Measurements from ENCODE around the gene NPAS1.

Gene NPAS1

DNA sequence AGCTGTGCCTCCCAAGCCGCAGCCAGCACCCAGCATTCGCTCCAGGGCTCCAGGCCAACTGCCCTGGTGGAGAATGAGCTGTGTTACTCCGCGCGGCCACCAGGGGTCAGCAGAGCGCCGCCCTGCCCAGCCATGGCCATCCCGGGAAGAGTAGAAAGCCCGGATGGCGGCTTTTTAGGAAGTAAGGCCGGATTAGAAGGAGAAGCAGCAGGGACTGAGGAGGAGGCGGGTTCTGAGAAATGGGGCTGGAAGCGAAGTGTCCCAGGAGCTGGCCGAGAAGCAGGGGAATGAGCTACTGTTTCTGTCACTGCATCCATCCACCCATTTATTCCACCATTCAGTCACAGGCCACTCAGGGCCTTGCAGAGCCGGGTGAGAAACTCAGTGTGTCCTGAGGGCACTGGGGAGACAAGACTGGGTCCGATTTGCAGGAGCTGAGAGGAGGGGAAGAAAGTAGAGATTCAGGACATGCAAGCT, 6.6 kb upstream of the NPAS1 start:
- DNase-seq (ENCODE audit: low spot score), result peak; percentile 57

DNA sequence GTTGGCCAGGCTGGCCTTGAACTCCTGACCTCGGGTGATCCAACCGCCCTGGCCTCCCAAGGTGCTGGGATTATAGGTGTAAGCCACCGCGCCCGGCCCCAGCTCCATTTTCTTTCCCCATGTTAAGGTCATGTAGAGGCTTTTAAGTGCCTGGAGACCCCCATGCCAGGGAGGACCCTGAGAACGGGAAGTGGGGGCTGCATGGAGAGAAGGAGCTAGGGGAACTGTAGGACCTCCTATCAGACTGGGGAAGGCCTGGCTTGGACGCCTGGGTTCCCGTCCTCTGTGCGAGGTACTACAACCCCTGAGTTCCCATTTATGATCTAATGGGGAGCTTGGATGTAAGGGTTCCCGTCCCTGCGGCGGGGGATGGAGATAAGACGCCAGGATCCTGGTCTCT, 714 bp upstream of the NPAS1 start:
- DNase-seq (ENCODE audit: low spot score), result no peak

DNA sequence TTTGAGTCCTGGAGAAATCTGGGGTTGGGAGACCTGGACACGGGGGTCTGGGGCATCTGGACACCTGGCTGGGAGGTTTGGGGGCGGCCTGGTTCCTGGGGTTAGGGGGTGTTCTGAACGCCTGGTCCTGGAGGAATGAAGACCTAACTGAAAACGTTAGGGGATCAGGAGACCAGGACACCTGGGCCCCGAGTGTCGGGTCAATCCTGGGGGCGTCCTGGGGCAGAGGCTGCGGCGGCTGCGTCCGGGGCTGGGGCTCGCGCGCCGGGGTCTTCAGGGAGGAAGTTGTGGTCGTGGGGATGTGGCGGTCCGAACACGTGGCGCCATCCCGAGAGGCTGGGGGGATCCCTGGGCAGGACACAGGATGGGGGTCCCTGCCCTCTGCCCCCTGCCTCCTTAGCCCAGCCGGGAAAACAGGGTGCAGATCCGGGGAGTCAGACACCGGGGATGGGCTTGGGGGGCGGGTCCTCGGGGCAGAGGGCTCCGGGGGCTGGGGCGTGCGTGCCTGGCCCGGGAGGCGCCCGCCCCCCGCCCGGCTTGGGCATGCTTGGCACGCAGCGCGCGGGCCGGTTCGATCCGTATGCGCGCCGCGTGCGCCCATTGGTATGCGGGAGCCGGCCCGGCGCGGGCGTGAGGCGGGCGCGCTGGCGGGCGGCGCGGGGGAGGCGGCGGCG, 632 bp downstream of the NPAS1 start:
- no peak for DNase-seq (ENCODE audit: low spot score)

- DNase-seq (ENCODE audit: low spot score), result no peak
Observed at GRCh38 chr19:47020992-47021496, 1.4 kb downstream of the NPAS1 start.

DNA sequence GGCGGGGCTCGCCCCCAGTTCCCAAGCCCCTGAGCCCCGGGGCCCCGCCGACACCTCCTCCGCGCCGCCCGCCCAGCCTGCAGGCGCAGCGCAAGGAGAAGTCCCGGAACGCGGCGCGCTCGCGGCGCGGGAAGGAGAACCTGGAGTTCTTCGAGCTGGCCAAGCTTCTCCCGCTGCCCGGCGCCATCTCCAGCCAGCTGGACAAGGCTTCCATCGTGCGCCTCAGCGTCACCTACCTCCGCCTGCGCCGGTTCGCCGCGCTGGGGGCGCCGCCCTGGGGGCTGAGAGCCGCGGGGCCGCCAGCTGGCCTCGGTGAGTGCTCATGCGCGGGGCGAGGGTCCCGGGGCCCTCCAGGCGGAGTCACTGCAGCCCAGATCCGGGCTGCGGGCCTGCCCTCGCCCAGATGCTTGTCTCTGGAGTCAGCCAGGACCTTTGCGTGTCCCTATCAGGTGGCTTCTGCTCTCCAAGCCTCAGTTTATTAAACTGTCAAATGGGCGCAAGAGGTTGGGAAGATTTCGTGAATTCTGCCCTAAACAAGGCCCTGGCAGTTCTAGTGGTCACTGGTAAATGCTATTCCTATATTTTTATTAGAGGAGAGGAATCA, 2.0 kb downstream of the NPAS1 start:
- no peak for DNase-seq (ENCODE audit: low spot score)

DNA sequence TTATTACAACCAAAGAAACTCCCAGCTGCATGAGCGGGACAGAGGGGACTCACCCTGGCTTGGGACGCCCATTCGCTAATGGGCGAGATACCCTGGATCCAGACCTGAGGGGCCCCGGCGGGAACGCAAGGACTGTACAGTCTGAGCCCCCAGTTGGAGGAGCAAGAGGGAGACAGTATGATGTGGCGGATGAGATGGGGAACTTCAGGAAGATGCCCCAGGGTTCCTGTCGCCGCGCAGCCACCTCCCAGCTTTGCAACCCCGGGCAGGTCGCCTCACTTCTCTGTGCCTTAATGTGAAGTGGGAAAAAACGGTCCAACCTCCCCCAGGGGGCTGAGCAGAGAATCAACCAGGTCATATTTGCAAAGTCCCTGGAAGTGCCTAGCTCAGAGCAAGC, 2.5 kb downstream of the NPAS1 start:
- DNase-seq (ENCODE audit: low spot score), result no peak

GRCh38 chr19:47022541-47023447, 3.2 kb downstream of the NPAS1 start:
- no peak for DNase-seq (ENCODE audit: low spot score)

DNA sequence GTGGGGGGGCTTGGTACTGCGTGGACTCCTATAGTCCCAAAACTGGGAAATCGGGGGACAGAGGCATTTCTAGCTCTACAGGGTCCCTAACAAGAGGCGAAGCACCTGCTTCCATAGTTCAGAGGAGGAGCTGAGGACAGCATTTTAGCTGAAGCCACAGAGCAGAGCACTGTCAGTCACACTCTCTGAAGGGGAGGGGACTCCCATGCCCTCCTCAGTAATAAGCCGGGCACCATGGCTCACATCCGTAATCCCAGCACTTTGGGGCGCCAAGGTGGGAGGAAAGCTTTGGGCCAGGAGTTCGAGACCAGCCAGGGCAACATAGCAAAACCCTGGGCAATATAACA, 3.8 kb downstream of the NPAS1 start:
- no peak for DNase-seq (ENCODE audit: low spot score)

GRCh38 chr19:47024502-47024901, 4.9 kb downstream of the NPAS1 start:
- DNase-seq (ENCODE audit: low spot score), result no peak

GRCh38 chr19:47026156-47026555, 6.5 kb downstream of the NPAS1 start:
- DNase-seq (ENCODE audit: low spot score), result no peak

GRCh38 chr19:47026889-47027288, 7.3 kb downstream of the NPAS1 start:
- DNase-seq (ENCODE audit: low spot score), result no peak

DNA sequence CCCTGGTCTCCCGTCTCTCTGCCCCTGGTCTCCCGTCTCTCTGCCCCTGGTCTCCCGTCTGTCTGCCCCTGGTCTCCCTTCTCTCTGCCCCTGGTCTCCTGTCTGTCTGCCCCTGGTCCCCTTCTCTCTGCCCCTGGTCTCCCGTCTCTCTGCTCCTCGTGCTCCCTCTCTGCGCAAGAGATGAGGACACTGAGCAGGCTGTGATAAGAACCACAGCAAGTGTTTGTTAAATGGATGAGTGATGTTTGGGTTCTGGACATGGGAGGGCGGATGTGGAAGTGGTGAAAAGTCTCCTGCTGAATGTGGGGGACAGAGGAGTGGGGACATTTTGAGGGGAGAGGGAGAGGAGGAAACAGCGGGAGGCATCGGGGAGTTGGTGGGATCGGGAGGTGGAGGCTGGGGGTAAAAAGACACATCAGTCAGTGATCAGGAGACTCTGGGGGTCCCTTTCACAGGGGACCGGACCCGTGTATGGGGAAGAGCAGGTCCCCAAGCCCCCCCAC, 8.0 kb downstream of the NPAS1 start:
- no peak for DNase-seq (ENCODE audit: low spot score)

DNA sequence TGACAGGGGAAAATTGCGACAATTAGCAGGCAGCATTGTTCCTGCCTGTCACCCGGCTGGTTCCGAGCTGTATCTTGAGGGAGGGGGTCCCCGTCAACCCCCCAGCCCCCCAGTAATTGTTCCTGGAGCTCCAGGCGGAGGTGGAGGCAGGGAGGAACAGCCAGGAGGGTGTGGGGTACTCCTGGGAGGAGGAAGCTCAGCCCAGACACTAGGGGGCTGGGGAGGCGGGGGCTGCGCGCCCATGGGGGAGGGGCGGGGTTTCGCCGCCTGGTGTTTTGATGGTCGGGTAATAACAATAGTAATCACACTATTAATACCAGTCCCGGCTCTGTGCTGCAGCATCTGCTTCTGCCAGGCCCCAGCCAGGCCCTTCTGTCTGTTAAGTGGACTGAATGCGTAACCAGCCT, 8.6 kb downstream of the NPAS1 start:
- DNase-seq (ENCODE audit: low spot score), result no peak

DNA sequence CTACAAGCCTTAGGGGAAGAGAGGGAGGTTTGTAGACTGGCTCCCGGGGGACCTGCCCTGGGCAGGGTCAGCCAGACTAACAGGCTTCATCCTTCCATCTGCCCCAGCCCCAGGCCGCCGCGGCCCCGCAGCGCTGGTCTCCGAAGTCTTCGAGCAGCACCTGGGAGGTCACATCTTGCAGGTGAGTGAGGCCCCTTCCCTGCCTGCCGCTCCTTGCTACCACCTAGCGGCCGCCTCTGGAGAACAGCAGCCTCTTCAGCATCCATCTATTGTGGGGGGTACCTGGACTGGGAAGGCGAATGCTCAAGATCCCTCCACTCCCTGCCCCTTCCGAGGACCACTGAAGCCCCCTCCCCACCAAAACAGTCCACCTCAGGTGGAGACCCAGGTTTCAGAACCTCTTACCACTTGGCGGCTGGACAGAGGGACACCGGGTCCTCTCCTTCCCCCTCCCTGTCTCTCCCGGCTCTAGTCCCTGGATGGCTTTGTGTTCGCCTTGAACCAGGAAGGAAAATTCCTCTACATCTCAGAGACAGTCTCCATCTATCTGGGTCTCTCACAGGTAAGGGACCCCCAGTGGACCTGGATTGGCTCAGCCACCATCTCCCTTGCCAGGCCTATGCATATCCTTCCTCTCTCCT, 12.7 kb downstream of the NPAS1 start:
- DNase-seq (ENCODE audit: low spot score), result peak; percentile 34

DNA sequence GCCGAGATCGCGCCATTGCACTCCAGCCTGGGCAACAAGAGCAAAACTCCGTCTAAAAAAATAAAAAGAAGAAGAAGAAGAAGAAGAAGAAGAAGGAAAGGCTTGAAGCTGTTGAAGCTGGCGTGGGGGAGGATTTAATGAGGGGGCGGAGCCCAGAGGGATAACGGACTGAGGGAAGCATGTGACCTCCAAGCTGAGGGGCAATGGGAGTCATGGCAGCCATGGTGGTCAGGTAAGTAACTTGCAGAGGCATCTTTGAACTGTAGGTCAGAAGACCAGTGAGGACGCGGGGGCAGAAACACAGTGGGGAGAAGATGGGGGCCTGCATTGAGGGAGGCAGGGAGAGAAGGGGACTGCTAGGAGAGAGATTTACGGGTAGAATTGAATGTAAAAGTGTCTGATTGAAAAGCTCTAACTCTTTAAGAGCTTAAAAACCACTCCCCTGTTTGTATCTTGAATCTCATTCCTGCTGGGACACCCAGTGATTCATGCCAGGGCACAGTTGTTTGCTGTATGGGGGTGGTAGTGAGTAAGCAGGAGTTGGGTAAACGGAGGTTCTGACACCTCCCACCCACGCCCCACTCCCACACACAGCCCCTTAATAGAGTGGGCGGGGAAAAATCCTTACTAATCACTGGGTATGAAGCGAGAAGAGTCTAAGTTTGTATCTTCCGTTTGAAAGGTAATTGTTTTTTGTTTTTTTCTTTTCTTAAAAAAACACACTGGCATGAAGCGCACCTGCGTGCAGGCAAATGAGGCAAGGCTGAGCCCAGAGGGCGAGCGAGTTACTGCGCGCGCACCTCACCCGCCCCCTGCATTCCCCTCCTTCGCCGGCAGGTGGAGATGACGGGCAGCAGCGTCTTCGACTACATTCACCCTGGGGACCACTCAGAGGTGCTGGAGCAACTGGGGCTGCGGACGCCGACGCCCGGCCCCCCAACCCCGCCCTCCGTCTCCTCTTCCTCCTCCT, 15.8 kb downstream of the NPAS1 start:
- peak; percentile 77 for DNase-seq (ENCODE audit: low spot score)

DNA sequence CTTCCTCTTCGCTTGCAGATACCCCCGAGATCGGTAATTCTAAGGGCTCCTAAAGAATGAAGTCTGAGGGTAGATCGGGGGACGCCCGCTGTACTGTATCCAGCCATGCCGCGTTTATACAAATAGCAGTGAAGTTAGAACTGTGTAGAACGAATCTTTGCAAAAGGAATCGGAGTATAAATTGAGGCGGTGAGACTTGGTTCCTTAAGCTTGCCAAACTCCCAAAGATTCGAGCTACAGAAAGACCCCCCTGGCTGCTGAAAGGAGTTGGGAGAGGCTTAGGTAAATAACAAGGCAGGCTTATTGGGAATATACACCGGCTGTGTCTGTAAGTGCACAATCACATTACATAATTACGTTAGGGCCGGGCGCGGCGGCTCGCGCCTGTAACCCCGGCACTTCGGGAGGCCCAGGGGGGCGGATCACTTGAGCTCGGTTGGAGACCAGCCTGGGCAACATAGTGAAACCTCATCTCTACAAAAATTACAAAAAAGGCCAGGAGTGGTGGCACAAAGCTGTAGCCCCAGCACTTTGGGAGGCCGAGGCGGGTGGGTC, 16.5 kb downstream of the NPAS1 start:
- peak; percentile 75 for DNase-seq (ENCODE audit: low spot score)

GRCh38 chr19:47037766-47038165, 18.1 kb downstream of the NPAS1 start:
- DNase-seq (ENCODE audit: low spot score), result no peak

- no peak for DNase-seq (ENCODE audit: low spot score)
Observed at GRCh38 chr19:47039239-47039874, 19.7 kb downstream of the NPAS1 start.

- DNase-seq (ENCODE audit: low spot score), result no peak
Observed at GRCh38 chr19:47040869-47041268, 21.2 kb downstream of the NPAS1 start.

Measured in SK-N-DZ (cell line).